ENCODE measurements around the gene ST8SIA2.

- TF ChIP-seq CTCF (conservative IDR thresholded peaks at IDR 0.05): no peak
- TF ChIP-seq ZFX (IDR thresholded peaks at IDR 0.05): no peak
Observed at GRCh38 chr15:92355307-92355706, 38.4 kb upstream of the ST8SIA2 start.

Measured in C4-2B (cell line).